Tibial artery (tissue), 4 donors: Measurements from ENCODE around the gene MED12L.
"Not testable (repeated sequence)": the region's sequence is repeated elsewhere in the genome, so short reads cannot be mapped to it uniquely, and the experiment has no call there.

Experiments used
- DNase-seq, 2 donors: peaks; one replicate each; pipeline ENCODE4 v3.0.0-alpha.2; 2019
- H3K27ac ChIP-seq, 2 donors: fragments of 200-600 bp; sonication (generic) in 1 of 2; 1 replicate in 1 of 2; 2 replicates in 1 of 2; pipeline ENCODE4 v1.5.1; 2018 to 2019; ENCODE audit warnings: mild to moderate bottlenecking in 1 of 2
- H3K27me3 ChIP-seq, 2 donors: fragments of 200-600 bp; sonication (generic) in 1 of 2; one replicate each; pipeline versions ENCODE4 v1.5.1 to v1.6.0; 2016 to 2019
- H3K36me3 ChIP-seq, 3 donors: fragments of 200-600 bp; sonication (generic) in 2 of 3; one replicate each; pipeline ENCODE4 v1.5.1; 2016 to 2019; ENCODE audit warnings: mild to moderate bottlenecking in 2 of 3
- H3K4me1 ChIP-seq, 4 donors: fragments of 200-600 bp; sonication (generic) in 2 of 4; 1 replicate in 3 of 4; 2 replicates in 1 of 4; pipeline ENCODE4 v1.5.1; 2016 to 2019
- H3K4me3 ChIP-seq, 2 donors: fragments of 200-600 bp; sonication (generic) in 1 of 2; 1 replicate in 1 of 2; 2 replicates in 1 of 2; pipeline ENCODE4 v1.5.1; 2018 to 2019; ENCODE audit warnings: mild to moderate bottlenecking in 2 of 2
- H3K9me3 ChIP-seq, 3 donors: fragments of 200-600 bp; sonication (generic) in 1 of 3; one replicate each; pipeline ENCODE4 v1.5.1; 2016 to 2019
- CTCF ChIP-seq, 2 experiments: fragments of 200-600 bp in 1 of 2; fragments of 450-650 bp in 1 of 2; IDR thresholded peaks; one replicate each; pipeline ENCODE4 v1.5.1; 2017 to 2019; ENCODE audit warnings: antibody characterized with exemption in 2 of 2, mild to moderate bottlenecking in 1 of 2, moderate library complexity in 1 of 2
- intact Hi-C: fragments of 100-400 bp; cut with DNase I; formaldehyde crosslinking; loops from one replicate; pipeline ENCODE4 v1.15.0; 2023; ENCODE audit warnings: low total_unique reads

Gene MED12L

GRCh38 chr3:151384741-151385174, 299.3 kb downstream of the MED12L start, which contains the start of gene P2RY12:
Gene P2RY12, minus strand, starts transcription at chr3:151384753. Its CDS starts 45,908 bp downstream, at chr3:151338845.
- intact Hi-C loops, result no loop called here
- H3K4me1 ChIP-seq, result no peaks in the 10 kb centered on the region
- no peak within 1 kb of the TSS for H3K27ac ChIP-seq
- no peaks in the 10 kb centered on the region for H3K36me3 ChIP-seq
- TF ChIP-seq CTCF (IDR thresholded peaks at IDR 0.05), result no peak
- peak within 1 kb of the TSS; percentile 17 to 21 for H3K4me3 ChIP-seq
- no peaks in the 10 kb centered on the region for H3K27me3 ChIP-seq
- no peaks in the 10 kb centered on the region for H3K9me3 ChIP-seq
- no peak for DNase-seq

- no peak overlapping the region for H3K4me3 ChIP-seq
- no peak for TF ChIP-seq CTCF (IDR thresholded peaks at IDR 0.05)
- DNase-seq, result no peak
- intact Hi-C loops, result no loop called here
- no peaks in the 10 kb centered on the region for H3K4me1 ChIP-seq
- no peaks in the 10 kb centered on the region for H3K27me3 ChIP-seq
- no peaks in the 10 kb centered on the region for H3K9me3 ChIP-seq
- H3K27ac ChIP-seq, result no peak overlapping the region
- H3K36me3 ChIP-seq, result no peaks in the 10 kb centered on the region
Measured at GRCh38 chr3:151386056-151386455, 300.6 kb downstream of the MED12L start.

GRCh38 chr3:151387432-151387831, 302.0 kb downstream of the MED12L start:
- Histone ChIP-seq H3K27me3 (no peaks in the 10 kb centered on the region), H3K4me1 (no peaks in the 10 kb centered on the region), H3K27ac (no peak overlapping the region), H3K9me3 (no peaks in the 10 kb centered on the region), H3K4me3 (no peak overlapping the region), H3K36me3 (no peaks in the 10 kb centered on the region)
- no peak for DNase-seq
- intact Hi-C loops, result no loop called here
- no peak for TF ChIP-seq CTCF (IDR thresholded peaks at IDR 0.05)

- intact Hi-C loops, result no loop called here
- no peaks in the 10 kb centered on the region for H3K9me3 ChIP-seq
- no peak for DNase-seq
- H3K36me3 ChIP-seq, result no peaks in the 10 kb centered on the region
- no peaks in the 10 kb centered on the region for H3K4me1 ChIP-seq
- H3K27ac ChIP-seq, result no peak overlapping the region
- TF ChIP-seq CTCF (IDR thresholded peaks at IDR 0.05), result no peak
- no peaks in the 10 kb centered on the region for H3K27me3 ChIP-seq
- H3K4me3 ChIP-seq, result no peak overlapping the region
Measured at GRCh38 chr3:151387842-151388241, 302.4 kb downstream of the MED12L start.

- Histone ChIP-seq H3K9me3 (no peaks in the 10 kb centered on the region), H3K4me1 (no peaks in the 10 kb centered on the region), H3K27ac (no peak overlapping the region), H3K36me3 (no peaks in the 10 kb centered on the region), H3K27me3 (no peaks in the 10 kb centered on the region), H3K4me3 (no peak overlapping the region)
- TF ChIP-seq CTCF (IDR thresholded peaks at IDR 0.05), result no peak
- no peak for DNase-seq
- intact Hi-C loops, result no loop called here
Measured at GRCh38 chr3:151391720-151392119, 306.3 kb downstream of the MED12L start.

GRCh38 chr3:151392191-151392590, 306.7 kb downstream of the MED12L start:
- H3K36me3 ChIP-seq, H3K9me3 ChIP-seq, H3K27me3 ChIP-seq, H3K4me1 ChIP-seq, H3K27ac ChIP-seq, H3K4me3 ChIP-seq, intact Hi-C loops, DNase-seq: not testable (repeated sequence)
